ENCODE data around the gene DHX40. TPM values are rescaled to one million over a fixed set of nuclear protein-coding genes. Genes with fewer than 3 reads are reported as not detected.

The DHX40 gene, protein sequence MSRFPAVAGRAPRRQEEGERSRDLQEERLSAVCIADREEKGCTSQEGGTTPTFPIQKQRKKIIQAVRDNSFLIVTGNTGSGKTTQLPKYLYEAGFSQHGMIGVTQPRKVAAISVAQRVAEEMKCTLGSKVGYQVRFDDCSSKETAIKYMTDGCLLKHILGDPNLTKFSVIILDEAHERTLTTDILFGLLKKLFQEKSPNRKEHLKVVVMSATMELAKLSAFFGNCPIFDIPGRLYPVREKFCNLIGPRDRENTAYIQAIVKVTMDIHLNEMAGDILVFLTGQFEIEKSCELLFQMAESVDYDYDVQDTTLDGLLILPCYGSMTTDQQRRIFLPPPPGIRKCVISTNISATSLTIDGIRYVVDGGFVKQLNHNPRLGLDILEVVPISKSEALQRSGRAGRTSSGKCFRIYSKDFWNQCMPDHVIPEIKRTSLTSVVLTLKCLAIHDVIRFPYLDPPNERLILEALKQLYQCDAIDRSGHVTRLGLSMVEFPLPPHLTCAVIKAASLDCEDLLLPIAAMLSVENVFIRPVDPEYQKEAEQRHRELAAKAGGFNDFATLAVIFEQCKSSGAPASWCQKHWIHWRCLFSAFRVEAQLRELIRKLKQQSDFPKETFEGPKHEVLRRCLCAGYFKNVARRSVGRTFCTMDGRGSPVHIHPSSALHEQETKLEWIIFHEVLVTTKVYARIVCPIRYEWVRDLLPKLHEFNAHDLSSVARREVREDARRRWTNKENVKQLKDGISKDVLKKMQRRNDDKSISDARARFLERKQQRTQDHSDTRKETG
- 59.7 and 70.3 TPM in 2 replicates for total RNA-seq

GRCh38 chr17:59565171-59565958, at the start of gene DHX40:
TSS of gene DHX40 (plus strand) at chr17:59565610. CDS start at chr17:59565672, 62 bp downstream.

GRCh38 chr17:59619298-59620063, 54.1 kb downstream of the DHX40 start, which contains the start of gene CLTC:
TSS of gene CLTC (plus strand) at chr17:59619895. CDS start at chr17:59620132, 237 bp downstream.

Small RNA genes within 50 kb of the gene (small RNA-seq; reads per million reads assigned to genes)
- gene RNU4-13P: not detected

Other genes starting within 250 kb of the DHX40 start
- gene YPEL2, start 234.0 kb upstream of the DHX40 start, total RNA-seq: 7.7 and 8.9 TPM in 2 replicates
- 450 and 556 TPM in 2 replicates for gene CLTC, start 54.3 kb downstream of the DHX40 start, total RNA-seq
- gene PTRH2, start 141.8 kb downstream of the DHX40 start, total RNA-seq: 16.1 and 20.0 TPM in 2 replicates
- gene VMP1, start 142.0 kb downstream of the DHX40 start, total RNA-seq: 230 and 238 TPM in 2 replicates